Activated CD8-positive, alpha-beta memory T cell treated with anti-CD3 and anti-CD28 coated beads, Interleukin-2, amount 50 U/mL, for 24 hours (primary cell): ENCODE measurements around the gene MFAP3L.

Experiments
- DNase-seq: peaks from one replicate; pipeline ENCODE4 v3.0.0-alpha.2; 2020; ENCODE audit errors: extremely low read depth

The MFAP3L gene

DNA sequence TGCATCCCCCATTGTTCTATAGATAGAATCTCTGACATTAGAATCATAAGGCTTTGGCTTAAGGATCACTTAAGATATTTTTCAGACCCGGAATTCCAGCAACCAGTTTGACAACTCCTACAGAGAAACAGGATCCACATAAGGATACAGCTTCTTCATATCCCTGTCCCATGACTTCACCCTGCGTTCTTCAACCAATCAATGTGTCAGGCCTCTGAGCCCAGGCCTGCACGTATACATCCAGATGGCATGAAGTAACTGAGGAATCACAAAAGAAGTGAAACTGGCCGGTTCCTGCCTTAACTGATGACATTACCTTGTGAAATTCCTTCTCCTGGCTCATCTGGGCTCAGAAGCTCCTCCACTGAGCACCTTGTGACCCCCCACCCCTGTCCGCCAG lies 85.1 kb downstream of the MFAP3L start:
- DNase-seq: no peak

GRCh38 chr4:169940460-169940859 lies 85.7 kb downstream of the MFAP3L start:
- DNase-seq: no peak
